ENCODE results near the gene PURB.
A peak's percentile ranks its signal among the peaks of the same experiment; 100 is the strongest.
"Not testable (repeated sequence)": the region's sequence is repeated elsewhere in the genome, so short reads cannot be mapped to it uniquely, and the experiment has no call there.

Gene PURB

GRCh38 chr7:44891372-44891771 lies 6.0 kb upstream of the PURB start:
- DNase-seq, result no peak

DNA sequence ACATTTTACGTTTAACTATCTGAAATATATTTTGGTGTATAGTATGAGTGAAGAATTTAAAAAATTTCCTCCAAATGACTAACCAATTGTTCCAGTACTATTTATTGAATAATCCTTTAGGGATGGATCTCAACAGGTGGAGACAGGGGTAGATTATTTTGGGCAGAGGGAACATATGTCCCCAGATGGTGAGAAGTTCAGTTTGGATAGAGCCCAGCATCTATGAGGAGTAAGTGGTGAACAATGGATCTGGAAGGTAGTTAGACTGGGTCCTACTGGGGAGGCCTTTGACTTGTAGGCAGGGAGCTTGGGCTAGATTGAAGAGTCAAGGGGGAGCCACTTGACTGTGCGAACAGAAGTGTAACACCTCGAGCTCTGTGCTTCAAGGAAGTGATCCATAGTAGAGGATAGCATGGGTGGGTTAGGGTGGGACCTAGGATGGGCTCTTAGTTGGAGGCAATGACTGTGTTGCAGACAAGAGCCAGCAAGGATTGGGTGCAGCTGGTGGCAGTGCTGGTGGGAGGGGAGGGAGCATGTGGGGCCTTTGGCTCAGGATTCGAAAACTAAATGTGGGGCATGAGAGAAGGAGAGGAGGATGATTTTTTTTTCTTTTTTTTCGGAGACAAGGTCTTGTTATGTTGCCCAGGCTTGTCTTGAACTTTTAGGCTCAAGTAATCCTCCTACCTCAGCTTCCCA lies 3.9 kb upstream of the PURB start:
- DNase-seq, result no peak

GRCh38 chr7:44887293-44887692 lies 2.0 kb upstream of the PURB start:
- no peak for DNase-seq

- DNase-seq, result peak; percentile 1
Measured at GRCh38 chr7:44884621-44885393, 523 bp downstream of the PURB start.

DNA sequence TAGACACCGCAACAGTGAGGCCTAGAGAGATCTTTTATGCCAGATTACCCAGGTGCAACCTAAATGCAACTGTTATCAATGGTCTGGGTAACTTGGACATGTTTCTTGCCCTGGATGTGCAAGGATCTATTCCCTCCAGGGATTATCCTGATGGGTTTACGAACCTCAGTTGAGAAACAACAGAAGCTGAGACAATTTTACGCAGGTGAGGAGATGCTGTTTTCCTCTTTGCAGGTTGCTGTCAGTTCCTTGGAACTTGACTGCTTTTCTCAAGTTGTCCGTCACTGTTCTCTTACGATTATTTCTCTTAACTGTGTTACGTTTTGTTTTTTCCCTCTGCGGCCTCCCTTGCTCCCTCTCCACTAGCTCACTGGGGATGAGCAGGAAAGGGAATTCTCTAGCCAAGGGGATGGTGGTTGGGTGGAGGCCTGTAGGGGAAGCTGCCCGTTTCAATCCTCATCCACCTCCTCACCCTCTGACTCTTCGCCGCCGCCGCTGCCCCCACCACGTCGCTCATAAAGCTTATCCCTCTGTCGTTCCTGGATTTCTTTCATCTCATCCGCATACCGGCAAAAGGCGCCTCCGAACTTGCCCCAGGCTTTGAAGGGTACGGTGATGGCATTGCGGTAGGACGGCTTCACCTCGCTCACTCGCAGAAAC lies 1.2 kb downstream of the PURB start:
- DNase-seq, result no peak

DNA sequence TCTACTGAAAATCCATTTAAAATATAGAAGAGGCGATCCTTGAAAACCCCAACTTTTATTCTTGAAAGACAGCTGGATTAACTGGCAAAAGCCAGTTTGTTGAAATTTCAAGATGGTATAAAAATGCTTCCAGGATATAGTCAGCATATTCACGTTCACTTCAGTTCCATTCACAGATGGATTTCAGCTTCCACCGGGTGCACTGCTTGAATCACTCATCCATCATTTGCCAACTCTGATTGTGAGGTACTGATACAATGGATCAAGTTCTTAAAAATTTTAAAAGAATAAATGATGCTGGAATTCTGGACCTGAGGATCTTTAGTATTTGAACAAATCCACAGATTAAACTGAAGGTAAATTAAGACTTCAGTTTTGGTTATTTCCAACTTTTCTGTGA lies 2.4 kb downstream of the PURB start:
- no peak for DNase-seq

- no peak for DNase-seq
Measured at GRCh38 chr7:44881610-44882009, 3.7 kb downstream of the PURB start.

DNA sequence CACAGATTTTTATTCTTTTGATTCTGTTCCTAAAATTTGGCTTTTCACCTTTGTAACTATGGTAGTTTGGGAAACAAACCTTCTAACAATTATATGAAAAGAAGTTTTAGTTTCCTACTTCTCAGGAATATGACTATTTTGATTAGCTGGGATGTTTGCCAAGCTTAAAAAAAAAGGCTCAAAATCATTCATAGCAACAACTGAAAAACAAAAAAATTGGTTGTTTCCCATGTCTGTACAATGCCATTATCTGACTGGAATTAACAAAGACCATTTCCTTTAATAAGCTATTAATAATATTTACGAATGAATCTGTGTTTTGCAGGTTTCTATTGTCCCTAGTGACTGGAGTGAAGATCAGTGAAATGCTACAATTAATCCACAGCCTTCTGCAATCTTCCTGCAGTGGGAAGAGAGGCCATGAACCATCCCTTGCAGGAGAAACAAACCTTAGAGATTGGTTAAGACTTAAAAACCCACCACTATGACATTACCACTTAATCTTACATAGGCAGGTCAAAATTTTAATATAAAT lies 4.2 kb downstream of the PURB start:
- DNase-seq, result no peak

DNA sequence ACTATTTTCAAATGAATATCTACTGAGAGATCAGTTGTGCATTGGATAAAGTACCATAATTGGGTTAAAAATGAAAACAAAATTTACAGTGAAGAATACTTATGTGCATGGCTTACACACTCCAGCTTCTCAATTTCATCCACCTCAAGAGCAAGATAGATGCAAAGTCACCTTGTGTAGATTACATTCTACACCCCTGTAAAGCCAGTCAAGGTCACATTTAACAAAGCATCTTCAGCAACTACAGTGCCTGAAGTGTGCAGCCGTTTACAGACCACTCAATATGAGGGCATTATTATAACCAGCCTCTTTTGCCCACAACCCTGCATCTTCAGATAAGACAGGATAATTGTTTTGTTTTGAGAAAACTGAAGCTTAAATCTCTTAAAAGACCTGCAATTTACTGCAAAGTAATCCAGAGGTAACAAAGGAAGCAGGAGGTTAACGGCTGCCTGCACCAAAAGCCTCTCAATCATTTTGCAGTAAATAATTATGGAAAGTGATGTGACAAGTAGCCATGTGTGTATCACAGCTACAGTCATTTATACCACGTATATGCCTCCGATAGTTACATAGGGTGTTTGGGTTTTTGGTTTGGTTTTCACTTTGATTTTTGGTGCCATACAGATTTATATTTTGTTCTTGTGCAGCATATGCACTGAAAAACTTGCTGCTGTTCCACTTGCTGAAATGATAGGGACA lies 4.9 kb downstream of the PURB start:
- DNase-seq, result no peak

GRCh38 chr7:44876393-44876792 lies 8.9 kb downstream of the PURB start:
- DNase-seq, result no peak

DNA sequence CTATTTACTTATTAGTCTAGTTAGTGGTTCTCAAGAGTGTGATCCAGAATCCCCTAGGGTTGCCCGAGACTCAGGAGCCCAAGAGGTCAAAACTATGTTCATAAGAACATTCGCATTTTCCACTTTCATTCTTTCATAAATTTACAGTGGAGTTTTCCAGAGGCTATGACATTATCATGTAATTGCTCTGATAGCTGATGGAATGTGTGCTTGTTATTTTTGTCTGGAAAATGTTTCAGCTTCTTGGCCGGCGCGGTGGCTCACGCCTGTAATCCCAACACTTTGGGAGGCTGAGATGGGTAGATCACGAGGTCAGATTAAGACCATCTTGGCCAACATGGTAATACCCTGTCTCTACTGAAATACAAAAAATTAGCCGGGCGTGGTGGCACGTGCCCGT lies 10.1 kb downstream of the PURB start:
- DNase-seq, result no peak

GRCh38 chr7:44872787-44873186 lies 12.5 kb downstream of the PURB start:
- no peak for DNase-seq

DNA sequence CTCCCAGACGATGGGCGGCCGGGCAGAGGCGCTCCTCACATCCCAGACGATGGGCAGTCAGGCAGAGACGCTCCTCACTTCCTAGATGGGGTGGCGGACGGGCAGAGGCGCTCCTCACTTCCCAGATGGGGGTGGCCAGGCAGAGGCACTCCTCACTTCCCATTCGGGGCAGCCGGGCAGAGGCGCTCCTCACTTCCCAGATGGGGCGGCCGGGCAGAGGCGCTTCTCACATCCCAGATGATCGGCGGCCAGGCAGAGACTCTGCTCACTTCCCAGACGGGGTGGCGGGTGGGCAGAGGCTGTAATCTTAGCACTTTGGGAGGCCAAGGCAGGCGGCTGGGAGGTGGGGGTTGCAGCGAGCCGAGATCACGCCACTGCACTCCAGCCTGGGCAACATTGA lies 13.4 kb downstream of the PURB start:
- not testable (repeated sequence) for DNase-seq

- not testable (repeated sequence) for DNase-seq
Measured at GRCh38 chr7:44870780-44871179, 14.6 kb downstream of the PURB start.

GRCh38 chr7:44870336-44870735 lies 15.0 kb downstream of the PURB start:
- DNase-seq, result not testable (repeated sequence)

- DNase-seq, result no peak
Measured at GRCh38 chr7:44867073-44867995, 18.0 kb downstream of the PURB start.

- DNase-seq, result not testable (repeated sequence)
Measured at GRCh38 chr7:44861949-44862348, 23.4 kb downstream of the PURB start.

- no peak for DNase-seq
Measured at GRCh38 chr7:44858161-44858560, 27.2 kb downstream of the PURB start.

DNA sequence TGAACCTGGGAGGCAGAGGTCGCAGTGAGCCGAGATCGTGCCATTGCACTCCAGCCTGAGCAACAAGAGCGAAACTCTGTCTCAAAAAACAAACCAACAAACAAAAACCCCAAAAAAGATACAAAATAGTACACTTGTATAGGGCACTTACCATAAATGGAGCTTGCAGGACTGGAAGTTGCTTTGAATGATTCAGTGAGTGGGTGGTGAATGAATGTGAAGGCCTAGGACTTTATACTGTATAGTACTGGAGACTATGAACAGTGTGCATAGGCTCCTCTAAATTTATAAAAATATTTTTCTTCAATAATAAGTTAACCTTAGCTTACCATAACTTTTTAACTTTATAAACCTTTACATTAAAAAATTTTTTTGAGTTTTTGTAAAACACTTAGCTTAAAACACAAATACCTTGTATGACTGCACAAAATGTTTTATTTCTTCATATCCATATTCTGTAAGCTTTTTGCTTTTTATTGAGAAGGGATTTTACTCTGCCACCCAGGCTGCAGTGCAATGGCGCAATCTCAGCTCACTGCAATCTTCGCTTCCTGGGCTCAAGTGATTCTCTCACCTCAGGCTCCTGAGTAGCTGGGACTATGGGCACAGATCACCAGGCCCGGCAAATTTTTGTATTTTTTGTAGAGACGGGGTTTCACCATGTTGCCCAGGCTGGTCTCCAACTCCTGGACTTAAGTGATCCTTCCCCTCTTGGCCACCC lies 30.5 kb downstream of the PURB start:
- no peak for DNase-seq

GRCh38 chr7:44853391-44853790 lies 31.9 kb downstream of the PURB start:
- DNase-seq, result no peak

- DNase-seq, result no peak
Measured at GRCh38 chr7:44852590-44852989, 32.7 kb downstream of the PURB start.

Measured in NCI-H2171 (cell line).